Fibroblast of skin of abdomen (primary cell): ENCODE measurements around the gene F11R.
"Not testable (repeated sequence)": the region's sequence is repeated elsewhere in the genome, so short reads cannot be mapped to it uniquely, and the experiment has no call there.

Experiments
- DNase-seq: peaks from one replicate; pipeline ENCODE4 v3.0.0-alpha.2; 2013

F11R gene

DNA sequence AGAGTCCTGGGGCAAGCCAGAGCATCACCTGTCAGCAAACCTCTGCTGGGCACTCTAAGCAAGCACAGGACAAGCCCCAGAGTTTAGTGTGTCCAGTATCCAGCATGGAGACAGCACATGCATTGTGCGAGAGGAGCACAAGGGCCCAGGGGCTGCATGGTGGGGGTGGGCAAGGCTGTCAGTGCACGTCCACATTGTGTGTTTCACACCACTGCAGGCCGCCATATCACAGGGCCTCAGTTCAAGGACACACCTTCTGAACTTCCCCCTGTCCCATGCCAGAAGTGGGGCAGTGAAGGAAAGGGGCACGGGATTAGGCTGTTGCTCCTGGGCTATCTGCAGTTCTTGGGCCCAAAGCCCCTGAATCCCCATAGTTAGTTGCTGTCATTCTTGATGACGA, 18.6 kb upstream of the F11R start:
- no peak for DNase-seq

DNA sequence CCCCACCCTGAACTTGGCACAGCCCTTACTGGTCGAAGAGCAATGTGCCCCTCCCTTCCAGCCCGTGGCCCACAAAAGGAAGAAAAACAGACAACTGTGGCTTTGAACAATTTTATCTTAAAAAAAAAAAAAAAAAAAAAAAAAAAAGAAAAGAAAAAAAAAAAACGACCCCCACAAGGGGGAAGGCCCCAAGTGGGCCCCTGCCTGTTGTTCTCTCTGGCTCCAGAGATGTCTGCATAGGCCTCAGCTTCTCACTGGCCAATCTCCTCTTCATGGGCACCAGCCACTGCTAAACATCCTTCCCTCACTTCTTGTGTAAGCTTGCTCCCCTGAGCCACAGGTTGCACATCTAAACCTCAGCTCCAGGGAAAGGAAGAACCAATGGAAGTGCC, 18.2 kb upstream of the F11R start:
- DNase-seq: no peak

DNA sequence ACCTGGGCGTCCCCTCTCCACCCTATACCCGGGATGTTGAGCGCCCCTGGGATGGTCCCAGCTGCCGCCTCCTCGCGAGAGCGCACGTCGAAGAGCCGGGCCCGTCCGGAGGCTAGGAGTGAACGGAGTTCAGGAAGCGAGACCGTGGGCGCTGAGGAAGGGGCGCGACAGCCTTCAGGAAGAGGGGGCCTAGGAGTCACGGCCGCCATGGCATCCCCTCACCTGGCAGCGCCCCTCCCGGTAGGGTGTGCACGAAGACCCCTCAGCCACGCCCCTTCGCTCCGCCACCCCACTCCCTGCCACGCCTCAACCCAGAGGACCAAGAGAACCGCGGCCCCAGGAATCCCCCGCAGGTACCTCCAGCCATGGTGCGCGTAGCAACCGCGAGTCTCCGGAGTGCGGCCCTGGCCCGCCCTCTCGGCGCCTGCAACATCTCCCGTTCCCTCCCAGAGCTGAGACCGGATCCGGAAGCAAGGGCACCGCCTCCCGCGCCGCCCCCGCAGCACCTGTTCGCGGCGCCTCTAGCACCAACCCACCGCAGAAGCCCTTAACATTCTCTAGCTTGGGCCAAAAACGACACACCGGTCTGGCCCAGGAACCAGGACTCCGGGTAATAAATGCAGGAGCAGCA, 17.7 kb upstream of the F11R start, which contains the start of gene TSTD1:
TSTD1 (minus strand) TSS at position 442 of the 631 bp plus-strand sequence; CDS start at position 367, 75 bp downstream.
- DNase-seq: no peak

DNA sequence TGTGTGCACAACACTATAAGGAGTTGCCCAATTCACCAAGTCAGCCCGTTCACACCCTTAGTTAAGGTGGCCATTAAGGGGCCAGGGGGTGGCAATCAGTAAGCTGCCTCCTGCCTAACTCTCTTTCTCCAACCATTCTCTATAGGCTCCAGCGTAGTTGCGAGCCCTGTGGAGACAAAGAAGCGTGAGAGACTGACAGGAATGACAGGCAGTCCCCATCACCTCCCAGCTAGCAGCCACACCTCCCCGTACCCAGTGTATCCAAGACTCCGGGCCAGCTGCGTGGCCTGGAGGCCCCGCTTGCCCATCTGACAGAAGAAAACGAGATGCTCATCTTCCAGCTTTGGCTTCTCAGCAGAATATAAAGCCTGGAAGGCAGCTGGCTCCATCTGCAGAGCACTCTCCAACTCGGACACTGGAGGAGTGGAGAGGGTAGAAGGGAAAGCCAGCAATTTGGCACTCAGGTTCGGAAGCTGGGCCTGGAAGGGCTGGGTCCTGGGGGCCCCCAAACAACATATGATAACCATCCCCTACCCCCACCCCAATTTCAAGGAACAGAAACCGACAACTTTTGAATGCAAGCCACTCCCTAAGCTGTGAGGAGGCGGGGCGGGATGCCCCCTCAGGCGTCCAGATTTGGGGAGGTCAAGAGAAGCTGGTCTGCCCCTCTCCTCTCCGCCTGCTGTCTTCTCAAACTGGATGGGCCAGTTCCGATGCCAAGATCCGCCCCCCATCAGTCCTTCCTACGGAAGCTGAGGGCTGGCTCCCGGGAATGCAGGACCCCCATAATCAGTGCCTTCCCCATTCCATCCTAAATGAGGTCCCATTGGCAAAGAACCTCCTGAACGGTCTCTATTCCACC, 16.9 kb upstream of the F11R start:
- DNase-seq: no peak

DNA sequence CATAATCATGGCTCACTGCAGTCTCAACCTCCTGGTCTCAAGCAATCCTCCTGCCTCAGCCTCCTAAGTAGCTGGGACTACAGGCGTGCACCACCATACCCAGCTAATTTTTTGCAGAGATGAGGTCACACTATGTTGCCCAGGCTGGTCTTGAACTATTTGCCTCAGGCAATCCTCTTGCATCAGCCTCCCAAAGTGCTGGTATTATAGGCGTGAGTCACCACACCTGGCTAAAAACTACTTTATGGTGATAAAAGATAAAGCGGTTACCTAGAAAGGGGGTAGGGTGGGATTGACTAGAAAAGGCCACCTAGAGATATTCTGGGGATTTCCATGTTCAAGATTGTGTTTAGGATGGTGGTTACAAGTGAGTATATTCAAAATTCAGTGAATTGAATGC, 12.8 kb upstream of the F11R start:
- no peak for DNase-seq

DNA sequence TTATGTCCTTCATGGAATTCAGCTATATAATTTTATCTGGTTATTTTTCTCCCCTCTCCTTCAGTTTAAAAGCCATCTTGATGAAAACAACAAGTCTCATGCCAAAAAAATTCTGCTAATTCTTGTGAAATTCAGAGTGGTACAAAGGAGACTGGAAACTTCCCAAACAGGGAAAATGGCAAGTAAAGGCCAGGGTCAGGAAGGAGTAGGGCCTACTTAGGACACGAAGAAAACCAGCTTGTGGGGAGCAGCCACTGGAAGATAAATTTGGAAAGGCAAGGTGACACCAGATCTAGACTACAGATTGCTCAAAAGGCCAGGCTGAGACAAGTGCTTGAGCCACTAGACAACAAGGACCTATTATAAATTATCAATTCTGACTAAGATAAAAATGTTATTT, 11.5 kb upstream of the F11R start:
- DNase-seq: no peak

DNA sequence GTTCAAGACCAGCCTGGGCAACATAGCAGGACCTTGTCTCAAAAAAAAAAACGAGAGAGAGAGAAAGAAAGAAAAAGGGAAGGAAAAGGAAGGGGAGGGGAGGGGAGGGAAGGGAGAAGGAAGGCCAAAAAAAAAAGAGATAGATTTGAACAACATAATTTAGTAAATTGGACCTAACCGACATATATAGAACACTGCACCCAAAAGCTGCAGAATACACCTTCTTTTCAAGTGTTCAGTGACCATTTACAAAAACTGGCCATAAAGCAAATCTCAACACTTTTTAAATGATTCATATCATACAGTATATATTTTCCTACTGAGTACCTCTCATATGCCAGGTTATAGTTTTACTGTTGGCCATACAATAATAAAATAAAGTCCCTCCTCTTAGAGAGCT, 10.9 kb upstream of the F11R start:
- no peak for DNase-seq

DNA sequence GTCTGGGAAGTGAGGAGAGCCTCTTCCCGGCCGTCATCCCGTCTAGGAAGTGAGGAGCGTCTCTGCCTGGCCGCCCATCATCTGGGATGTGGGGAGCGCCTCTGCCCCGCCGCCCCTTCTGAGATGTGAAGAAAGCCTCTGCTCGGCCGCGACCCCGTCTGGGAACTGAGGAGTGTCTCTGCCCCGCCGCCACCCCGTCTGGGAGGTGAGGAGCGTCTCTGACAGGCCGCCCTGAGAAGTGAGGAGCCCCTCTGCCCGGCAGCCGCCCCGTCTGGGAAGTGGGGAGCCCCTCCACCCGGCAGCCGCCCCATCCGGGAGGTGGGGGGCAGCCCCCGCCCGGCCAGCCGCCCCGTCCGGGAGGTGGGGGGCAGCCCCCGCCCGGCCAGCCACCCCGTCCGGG, 8.5 kb upstream of the F11R start:
- DNase-seq: not testable (repeated sequence)

DNA sequence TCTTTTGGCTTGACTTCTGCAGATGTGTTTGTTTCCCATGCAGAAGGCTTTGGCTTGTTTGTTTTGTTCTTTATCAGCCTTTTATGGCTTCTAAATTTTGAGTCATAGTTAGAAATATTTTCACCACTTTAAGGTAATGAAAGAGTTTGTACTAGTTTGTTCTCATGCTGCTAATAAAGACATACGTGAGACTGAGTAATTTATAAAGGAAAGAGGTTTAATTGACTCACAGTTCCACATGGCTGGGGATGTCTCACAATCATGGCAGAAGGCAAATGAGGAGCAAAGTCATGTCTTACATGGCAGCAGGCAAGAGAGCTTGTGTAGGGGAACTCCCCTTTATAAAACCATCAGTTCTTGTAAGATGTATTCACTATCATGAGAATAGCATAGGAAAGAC, 6.0 kb upstream of the F11R start:
- not testable (repeated sequence) for DNase-seq

DNA sequence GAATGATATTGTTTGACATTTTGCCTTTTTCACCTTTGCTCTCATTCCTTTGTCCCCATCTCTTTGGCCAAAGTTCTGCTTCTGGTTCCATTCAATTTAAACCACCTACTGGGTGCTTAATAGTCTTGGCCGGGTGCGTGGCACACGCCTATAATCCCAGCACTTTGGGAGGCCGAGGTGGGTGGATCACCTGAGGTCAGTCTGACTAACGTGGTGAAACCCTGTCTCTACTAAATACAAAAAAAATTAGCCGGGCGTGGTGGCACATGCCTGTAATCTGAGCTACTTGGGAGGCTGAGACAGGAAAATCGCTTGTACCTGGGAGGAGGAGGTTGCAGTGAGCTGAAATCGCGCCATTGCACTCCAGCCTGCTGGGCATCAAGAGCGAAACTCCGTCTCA, 1.5 kb upstream of the F11R start:
- not testable (repeated sequence) for DNase-seq

DNA sequence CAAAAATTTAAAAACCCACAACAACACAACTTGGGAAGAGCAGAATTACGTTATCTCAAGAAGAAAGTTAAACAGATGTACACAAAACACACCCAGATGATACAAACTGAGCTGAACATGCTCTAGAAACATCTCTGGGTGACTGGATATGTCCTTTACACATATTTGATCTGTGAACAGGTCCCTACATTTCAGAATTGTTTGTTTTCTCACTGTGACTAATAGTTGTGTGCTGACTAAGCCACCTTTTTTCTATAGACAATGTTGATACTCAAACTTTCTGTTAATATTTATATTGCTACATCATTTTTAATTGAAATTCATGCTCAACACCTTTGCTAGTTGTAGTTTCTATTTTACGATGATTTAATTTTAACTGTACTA, 1.0 kb upstream of the F11R start:
- no peak for DNase-seq

DNA sequence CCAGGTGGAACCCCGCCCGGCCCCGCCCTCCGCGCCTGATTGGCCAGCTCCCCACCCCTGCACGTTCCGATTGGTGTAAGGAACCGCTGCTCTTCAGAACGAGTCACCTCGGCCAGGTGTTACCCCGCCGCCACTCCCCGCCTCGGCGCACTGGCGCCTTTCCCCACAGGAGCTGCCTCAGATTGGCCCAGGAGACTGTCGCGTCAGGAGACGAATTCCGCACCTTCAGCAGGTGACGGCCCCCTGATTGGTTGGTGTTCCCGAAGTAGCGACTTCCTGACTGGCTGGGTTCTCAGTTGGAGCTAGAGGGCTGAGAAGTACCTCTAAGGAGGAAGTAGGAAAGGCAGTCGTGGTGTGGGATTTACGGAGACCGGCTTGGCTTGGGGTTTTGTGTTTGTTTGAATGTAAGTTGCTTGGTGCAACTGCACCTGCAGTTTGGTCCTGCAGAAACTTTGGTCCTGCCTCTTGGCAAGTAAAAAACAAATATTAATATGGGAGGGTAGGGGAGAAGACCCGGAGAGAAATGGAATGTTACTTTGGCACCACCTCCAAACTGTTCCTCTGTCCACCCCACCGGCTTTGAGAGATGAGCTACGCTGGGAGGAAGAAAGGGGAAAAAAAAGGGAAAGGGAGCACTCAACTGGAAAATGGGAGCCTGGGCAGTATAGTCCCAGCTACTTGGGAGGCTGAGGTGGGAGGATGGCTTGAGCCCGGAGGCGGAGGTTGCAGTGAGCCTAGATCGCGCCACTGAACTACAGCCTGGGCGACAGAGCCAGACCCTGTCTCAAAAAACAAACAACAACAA, 415 bp upstream of the F11R start:
- no peak for DNase-seq

DNA sequence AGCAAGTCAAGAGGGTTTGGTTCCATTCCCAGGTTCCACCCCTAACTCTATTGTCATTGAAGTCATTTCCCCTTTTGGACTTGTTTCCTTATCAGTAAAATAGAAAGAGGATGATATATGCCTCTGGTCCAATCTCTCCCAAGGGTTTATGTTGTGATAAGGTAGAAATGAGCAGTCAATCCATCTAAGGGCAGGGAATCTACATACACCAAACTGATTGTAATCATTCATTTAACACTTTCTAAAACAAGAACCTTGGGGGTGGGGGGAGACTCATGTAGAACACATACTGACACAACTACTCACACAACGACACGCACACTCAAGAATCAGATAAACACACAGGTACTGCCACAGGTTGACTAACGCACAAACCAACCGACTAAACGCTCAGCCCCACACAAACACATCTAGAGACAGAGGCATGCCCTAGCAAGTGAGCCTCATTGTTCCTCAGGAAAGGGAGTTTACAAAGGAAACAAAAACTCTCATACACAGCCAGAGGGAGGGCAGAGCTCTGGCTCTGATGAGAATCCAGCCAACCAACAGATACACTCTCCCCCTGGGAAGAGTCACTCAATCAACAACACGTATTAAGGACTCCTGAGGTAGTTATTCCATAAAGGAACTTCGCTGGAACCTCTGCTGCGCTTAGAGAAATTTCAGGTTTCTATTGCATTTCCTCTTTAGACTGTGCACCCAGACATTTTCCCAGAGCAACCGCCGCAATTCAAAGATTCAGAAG, 1.0 kb downstream of the F11R start:
- no peak for DNase-seq

DNA sequence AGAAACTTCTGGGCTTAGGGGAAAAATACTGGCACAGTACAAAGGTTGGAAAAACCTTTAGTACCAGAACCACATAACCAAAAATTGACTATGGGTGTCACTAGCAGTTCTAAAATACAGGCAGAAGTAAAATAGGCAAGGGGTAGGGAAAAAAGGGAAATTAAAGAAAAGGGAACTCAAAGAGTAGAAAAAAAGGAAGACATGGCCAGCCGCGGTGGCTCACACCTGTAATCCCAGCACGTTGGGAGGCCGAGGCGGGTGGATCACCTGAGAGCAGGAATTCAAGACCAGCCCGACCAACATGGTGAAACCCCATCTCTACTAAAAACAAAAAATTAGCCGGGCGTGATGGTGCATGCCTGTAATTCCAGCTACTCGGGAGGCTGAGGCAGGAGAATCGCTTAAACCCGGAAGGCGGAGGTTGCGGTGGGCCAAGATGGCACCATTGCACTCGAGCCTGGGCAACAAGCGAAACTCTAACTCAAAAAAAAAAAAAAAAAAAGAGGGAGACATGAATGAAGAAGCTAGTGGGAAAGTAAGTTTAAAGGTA, 1.8 kb downstream of the F11R start:
- not testable (repeated sequence) for DNase-seq

DNA sequence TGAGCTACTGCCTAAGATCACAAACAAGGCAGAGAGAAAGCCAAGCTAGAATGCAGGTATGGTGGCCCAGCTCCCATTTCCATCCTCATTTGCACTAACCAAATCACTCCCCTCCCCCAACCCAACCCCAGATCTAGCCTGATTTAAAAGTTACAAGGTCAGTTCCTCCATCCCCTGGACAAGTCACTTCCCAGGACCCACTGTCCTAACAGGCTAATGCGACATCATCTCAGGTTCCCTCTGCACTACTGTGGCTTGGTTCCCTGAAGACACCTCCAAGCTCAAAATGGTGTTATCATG, 2.4 kb downstream of the F11R start:
- DNase-seq: no peak

DNA sequence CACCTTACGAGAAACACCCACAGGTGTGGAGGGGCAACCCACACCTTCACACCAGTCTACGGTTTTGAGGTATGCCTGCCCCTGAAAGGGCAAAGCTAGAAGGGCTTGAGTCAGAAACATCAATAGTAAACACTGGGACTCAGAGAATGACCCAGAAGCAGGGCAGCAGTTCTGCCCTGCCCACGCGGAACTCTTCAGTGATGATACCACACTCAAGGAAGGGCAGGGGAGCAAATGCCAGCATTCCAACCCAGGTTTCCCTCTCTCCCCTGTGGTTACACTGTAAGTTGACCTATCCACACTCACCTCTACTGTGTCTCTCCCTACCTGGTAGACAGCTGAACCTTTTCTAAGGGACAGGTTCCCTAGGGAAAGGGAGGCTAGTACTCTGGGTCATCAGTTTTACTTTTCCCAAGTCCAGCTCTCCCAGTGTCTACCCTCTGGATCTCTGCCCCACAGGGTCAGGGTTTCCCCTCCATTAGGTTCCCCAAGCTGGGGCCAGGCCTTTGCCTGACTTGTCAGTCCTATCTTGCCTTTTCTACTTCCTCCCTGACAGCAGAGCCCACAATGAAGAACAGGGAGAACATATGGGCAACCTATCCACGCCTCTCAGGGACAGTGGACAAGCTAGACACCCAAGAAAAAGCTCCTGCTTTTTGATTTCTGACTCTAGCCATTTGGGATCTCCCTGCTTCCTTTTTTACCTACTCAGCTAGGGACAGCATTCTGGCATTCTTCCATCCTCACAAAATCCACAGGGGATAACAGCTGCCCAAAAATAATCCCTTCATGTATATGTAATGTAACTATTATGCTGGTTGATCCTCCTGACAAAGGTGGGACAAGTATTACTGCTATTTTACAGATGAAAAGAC, 3.0 kb downstream of the F11R start:
- no peak for DNase-seq

DNA sequence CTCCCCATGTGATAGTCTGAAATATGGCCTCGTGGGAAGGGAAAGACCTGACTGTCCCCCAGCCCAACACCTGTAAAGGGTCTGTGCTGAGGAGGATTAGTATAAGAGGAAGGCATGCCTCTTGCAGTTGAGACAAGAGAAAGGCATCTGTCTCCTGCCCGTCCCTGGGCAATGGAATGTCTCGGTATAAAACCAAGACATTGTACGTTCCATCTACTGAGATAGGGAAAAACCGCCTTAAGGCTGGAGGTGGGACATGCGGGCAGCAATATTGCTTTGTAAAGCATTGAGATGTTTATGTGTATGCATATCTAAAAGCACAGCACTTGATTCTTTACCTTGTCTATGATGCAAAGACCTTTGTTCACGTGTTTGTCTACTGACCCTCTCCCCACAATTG, 3.8 kb downstream of the F11R start:
- DNase-seq: not testable (repeated sequence)

DNA sequence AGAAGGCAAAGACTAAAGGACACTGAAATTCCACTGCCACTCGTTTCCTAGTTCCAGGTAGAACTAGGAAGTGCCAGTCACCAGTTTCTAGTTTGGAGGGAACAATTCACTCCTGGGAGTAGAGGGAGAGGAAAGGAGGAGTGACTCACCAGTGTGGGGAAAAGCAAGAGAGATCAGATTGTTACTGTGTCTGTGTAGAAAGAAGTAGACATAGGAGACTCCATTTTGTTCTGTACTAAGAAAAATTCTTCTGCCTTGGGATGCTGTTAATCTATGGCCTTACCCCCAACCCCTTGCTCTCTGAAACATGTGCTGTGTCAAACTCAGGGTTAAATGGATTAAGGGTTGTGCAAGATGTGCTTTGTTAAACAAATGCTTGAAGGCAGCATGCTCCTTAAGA, 4.3 kb downstream of the F11R start:
- DNase-seq: not testable (repeated sequence)

DNA sequence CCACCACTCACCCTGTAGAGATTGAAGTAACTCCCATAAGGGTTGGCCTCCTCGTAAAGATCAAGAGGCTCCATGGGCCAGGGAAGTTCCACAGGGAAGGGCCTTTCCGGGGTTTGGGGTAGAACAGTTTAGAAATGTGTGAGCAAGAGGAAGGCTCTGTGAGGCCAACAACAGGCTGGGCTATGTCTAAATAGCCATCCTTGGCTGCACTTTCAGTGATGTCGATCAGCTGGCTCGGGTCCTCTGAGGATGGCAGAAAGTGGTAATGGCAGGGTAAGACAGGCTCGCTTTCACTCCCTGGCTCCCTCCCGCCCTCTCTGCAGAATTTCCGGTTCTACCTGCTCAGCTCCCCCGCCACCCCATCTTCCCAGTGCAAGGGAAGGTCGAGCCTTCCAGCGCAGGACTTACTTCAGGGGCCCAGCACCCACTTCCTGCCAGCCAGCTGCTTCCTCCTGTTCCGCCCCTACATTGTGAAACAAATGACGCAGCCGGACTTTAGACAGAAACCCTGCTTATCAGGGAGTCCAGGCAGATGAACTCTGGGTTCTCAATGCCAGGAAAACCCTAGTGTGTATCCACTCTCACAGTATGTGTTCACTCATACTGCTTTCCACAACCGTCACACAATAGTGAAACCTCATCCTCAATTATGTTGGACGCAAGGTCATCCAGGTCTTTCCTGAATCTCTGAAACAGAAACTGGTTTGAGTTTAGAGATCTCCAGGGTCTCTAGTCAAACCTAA, 7.3 kb downstream of the F11R start:
- DNase-seq: peak; percentile 56

DNA sequence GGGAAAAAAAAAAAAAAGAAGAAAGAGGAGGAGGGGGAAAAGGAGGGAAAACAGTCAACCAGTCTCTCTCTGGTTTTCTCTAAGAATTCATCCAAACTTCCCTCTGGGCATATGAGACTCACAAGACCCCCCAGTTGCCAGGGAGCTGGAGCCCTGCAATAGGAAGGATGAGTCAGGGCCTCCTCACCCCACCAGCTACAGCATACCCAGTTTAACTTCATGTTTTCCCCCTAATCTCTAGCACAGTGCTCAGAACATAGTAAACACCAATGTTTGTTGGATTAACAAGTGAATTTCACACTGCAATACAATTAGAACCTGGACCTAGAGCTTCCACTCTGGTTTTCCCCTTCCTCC, 7.8 kb downstream of the F11R start:
- no peak for DNase-seq

DNA sequence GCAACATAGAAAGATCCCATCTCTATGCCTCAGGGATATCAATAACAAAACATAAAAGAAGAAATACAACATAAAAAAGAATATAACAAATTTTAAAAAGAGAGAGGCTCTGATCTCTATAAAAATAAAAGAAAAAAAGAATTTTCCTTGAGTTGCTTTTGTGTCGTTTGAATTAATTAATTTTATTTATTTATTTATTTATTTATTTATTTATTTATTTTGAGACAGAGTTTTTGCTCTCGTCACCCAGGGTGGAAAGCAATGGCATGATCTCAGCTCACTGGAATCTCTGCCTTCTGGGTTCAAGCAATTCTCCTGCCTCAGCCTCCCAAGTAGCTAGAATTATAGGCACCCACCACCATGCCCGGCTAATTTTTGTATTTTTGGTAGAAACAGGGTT, 8.5 kb downstream of the F11R start:
- DNase-seq: no peak
